NCI-H2171 (cell line): Measurements from ENCODE around the gene IL10RA.
"Not testable (repeated sequence)": the region's sequence is repeated elsewhere in the genome, so short reads cannot be mapped to it uniquely, and the experiment has no call there.

Experiments used
- DNase-seq: peaks from one replicate; lab custom pipeline; 2025; lab: John Stamatoyannopoulos, UW

IL10RA gene

GRCh38 chr11:117985953-117986887 lies at the start of gene IL10RA:
Gene IL10RA, plus strand, starts transcription at chr11:117986394. Its CDS starts 74 bp downstream, at chr11:117986468.
- peak; percentile 32 for DNase-seq

- no peak for DNase-seq
These were observed 49.2 kb upstream of the IL10RA start for GRCh38 chr11:117936973-117937372.

- no peak for DNase-seq
These were observed 45.5 kb upstream of the IL10RA start for GRCh38 chr11:117940736-117941135.

GRCh38 chr11:117941163-117941707 lies 45.0 kb upstream of the IL10RA start:
- no peak for DNase-seq

GRCh38 chr11:117941976-117942654 lies 44.1 kb upstream of the IL10RA start:
- DNase-seq, result no peak

- DNase-seq, result no peak
These were observed 41.6 kb upstream of the IL10RA start for GRCh38 chr11:117944554-117944953.

- DNase-seq, result no peak
These were observed 41.0 kb upstream of the IL10RA start for GRCh38 chr11:117945047-117945810.

- no peak for DNase-seq
These were observed 39.9 kb upstream of the IL10RA start for GRCh38 chr11:117946156-117946841.

GRCh38 chr11:117946842-117947526 lies 39.2 kb upstream of the IL10RA start:
- peak; percentile 34 for DNase-seq

- DNase-seq, result not testable (repeated sequence)
These were observed 38.4 kb upstream of the IL10RA start for GRCh38 chr11:117947751-117948150.

GRCh38 chr11:117948466-117948865 lies 37.7 kb upstream of the IL10RA start:
- not testable (repeated sequence) for DNase-seq

GRCh38 chr11:117949062-117949461 lies 37.1 kb upstream of the IL10RA start:
- DNase-seq, result no peak

GRCh38 chr11:117950301-117950700 lies 35.9 kb upstream of the IL10RA start:
- no peak for DNase-seq

GRCh38 chr11:117950993-117951961 lies 34.9 kb upstream of the IL10RA start:
- DNase-seq, result no peak

- DNase-seq, result no peak
These were observed 33.0 kb upstream of the IL10RA start for GRCh38 chr11:117953024-117953671.

GRCh38 chr11:117958949-117959348 lies 27.2 kb upstream of the IL10RA start:
- no peak for DNase-seq

GRCh38 chr11:117959438-117960149 lies 26.6 kb upstream of the IL10RA start:
- no peak for DNase-seq

- DNase-seq, result no peak
These were observed 25.8 kb upstream of the IL10RA start for GRCh38 chr11:117960406-117960805.
